K562 (cell line): ENCODE results near the gene WNT16. TPM values are rescaled to one million over a fixed set of nuclear protein-coding genes. Genes with fewer than 3 reads are reported as not detected.

Experiments
- ATAC-seq: fragments of 200-7000 bp; cut with Tn5 transposase; 3 replicates; pipeline ENCODE4 v1.9.1; 2020; ENCODE audit warnings: moderate library complexity
- BruUV-seq: library from RNA; stranded (reverse); fragments of 400-500 nt; replicated peaks from 2 replicates; lab custom pipeline; 2021; lab: Mats Ljungman, UMichigan
- CTCF ChIA-PET: fragments of 300-600 bp; formaldehyde crosslinking; extraction: SDS; loops from one replicate; lab custom pipeline; 2021; ENCODE audit warnings: low intra/inter-chr PET ratio; lab: Yijun Ruan, JAX
- POLR2A ChIA-PET: fragments of 300-600, 350-650 bp; sonication (Branson Sonifier 250); formaldehyde crosslinking; extraction: SDS; loops from one replicate; lab custom pipeline; 2021; ENCODE audit warnings: antibody characterized with exemption, inconsistent platforms; lab: Yijun Ruan, JAX
- DNase-seq, 4 experiments: peaks; one replicate each; pipeline versions ENCODE4 v3.0.0 to v3.0.0-alpha.2; 2011 to 2018; ENCODE audit warnings: low spot score in 3 of 4, mixed read lengths in 3 of 4; ENCODE audit errors: extremely low read depth in 1 of 4
- FAIRE-seq: peaks from 2 replicates; lab custom pipeline; 2011; peaks lifted over from hg19 to GRCh38; lab: Jason Lieb, UNC
- H2AFZ ChIP-seq: 2 replicates; pipeline ENCODE4 v1.6.0; 2011; ENCODE audit warnings: low read depth, low read length, control low read depth, inconsistent platforms
- H3K27ac ChIP-seq: fragments of 200-600 bp; 3 replicates; pipeline ENCODE4 v1.8.0; 2011; ENCODE audit warnings: low read depth, mild to moderate bottlenecking, control low read depth, inconsistent platforms, low read length, moderate library complexity, mixed read lengths; ENCODE audit errors: extremely low read depth
- H3K27me3 ChIP-seq, 2 experiments: fragments of 300-600 bp in 1 of 2; 2 replicates in 1 of 2; 3 replicates in 1 of 2; pipeline versions ENCODE4 v1.6.0 to v1.8.0; 2011; ENCODE audit warnings: inconsistent platforms in 2 of 2, low read length in 2 of 2, mild to moderate bottlenecking in 1 of 2, mixed read lengths in 1 of 2, moderate library complexity in 1 of 2; ENCODE audit not compliant: control insufficient read depth in 2 of 2, insufficient read depth in 2 of 2
- H3K36me3 ChIP-seq: fragments of 300-600 bp; 3 replicates; pipeline ENCODE4 v1.8.0; 2011; ENCODE audit warnings: mild to moderate bottlenecking, low read length, inconsistent platforms; ENCODE audit not compliant: control insufficient read depth, insufficient read depth
- H3K4me1 ChIP-seq, 2 experiments: fragments of 200-600 bp in 1 of 2; replicated peaks in 1 of 2; 2 replicates in 1 of 2; 3 replicates in 1 of 2; pipeline versions ENCODE4 v1.5.1 to v1.8.0; 2011; ENCODE audit warnings: inconsistent platforms in 2 of 2, low read length in 2 of 2, mild to moderate bottlenecking in 1 of 2, mixed read lengths in 1 of 2, moderate library complexity in 1 of 2; ENCODE audit not compliant: control insufficient read depth in 2 of 2, insufficient read depth in 2 of 2
- H3K4me2 ChIP-seq: 2 replicates; pipeline ENCODE4 v1.6.1; 2011; ENCODE audit warnings: low read length, control low read depth, inconsistent platforms, mixed read lengths; ENCODE audit not compliant: insufficient read depth
- H3K4me3 ChIP-seq: fragments of 200-600 bp; sonication (generic), shearing (Covaris generic); 2 replicates; pipeline ENCODE4 v1.5.1; 2016; ENCODE audit warnings: control low read depth, inconsistent platforms
- H3K79me2 ChIP-seq: fragments of 200-600 bp; 3 replicates; pipeline ENCODE4 v1.8.0; 2011; ENCODE audit warnings: low read length, inconsistent platforms; ENCODE audit not compliant: control insufficient read depth, insufficient read depth
- H3K9ac ChIP-seq, 2 experiments: 2 replicates each; pipeline versions ENCODE4 v1.6.0 to v1.6.1; 2011; ENCODE audit warnings: low read depth in 2 of 2, low read length in 2 of 2, control low read depth in 1 of 2, inconsistent platforms in 1 of 2, mild to moderate bottlenecking in 1 of 2, mixed read lengths in 1 of 2; ENCODE audit not compliant: insufficient read depth in 1 of 2
- H3K9me1 ChIP-seq: one replicate; pipeline ENCODE4 v1.6.0; 2011; ENCODE audit warnings: inconsistent platforms, mild to moderate bottlenecking, low read length, moderate library complexity; ENCODE audit not compliant: control insufficient read depth, insufficient read depth
- H3K9me3 ChIP-seq: replicated peaks from 2 replicates; pipeline ENCODE4 v1.5.1; 2011; ENCODE audit warnings: low read depth, low read length, inconsistent platforms; ENCODE audit not compliant: control insufficient read depth, insufficient read depth
- H4K20me1 ChIP-seq: replicated peaks from 2 replicates; pipeline ENCODE4 v1.6.1; 2011; ENCODE audit warnings: low read length, inconsistent platforms, mixed read lengths; ENCODE audit not compliant: control insufficient read depth, insufficient read depth
- HNRNPK ChIP-seq: fragments of 200-400 bp; formaldehyde crosslinking; IDR thresholded peaks from one replicate; pipeline ENCODE4 v1.6.1; 2018; ENCODE audit warnings: mild to moderate bottlenecking, low read depth, low read length; ENCODE audit not compliant: poor library complexity, severe bottlenecking
- VEZF1 ChIP-seq: fragments of 200-800 bp; sonication (Bioruptor generic); IDR thresholded peaks from 2 replicates; pipeline ENCODE4 v1.6.1; 2017; ENCODE audit warnings: missing genetic modification characterization, missing compliant biosample characterization
- ZKSCAN8 ChIP-seq: fragments of 200-800 bp; sonication (Bioruptor generic); IDR thresholded peaks from 2 replicates; pipeline ENCODE4 v1.6.1; 2016; ENCODE audit warnings: missing genetic modification characterization, missing compliant biosample characterization
- ZNF740 ChIP-seq, 3 experiments: fragments of 200-800 bp in 1 of 3; sonication (Bioruptor generic) in 1 of 3; sonication (generic) in 1 of 3; formaldehyde crosslinking in 1 of 3; IDR thresholded peaks; 2 replicates each; pipeline versions ENCODE4 v1.6.1 to v1.8.0; 2016 to 2022; ENCODE audit warnings: mild to moderate bottlenecking in 2 of 3, missing compliant biosample characterization in 2 of 3, missing genetic modification characterization in 2 of 3, missing genetic modification reagents in 1 of 3
- WGBS: fragments of 100-300 bp; shearing (Covaris generic); methylation state at CpG from one replicate; pipeline ENCODE4 v1.1.6; 2016; ENCODE audit warnings: low coverage, mixed read lengths; ENCODE audit not compliant: insufficient coverage; ENCODE audit errors: missing lambda C conversion rate; 5-methylcytosine and 5-hydroxymethylcytosine counted together
- in situ Hi-C: fragments of 300-500 bp; cut with MboI; formaldehyde crosslinking; loops from 4 replicates; pipeline ENCODE4 v1.15.0; 2018; ENCODE audit warnings: inconsistent platforms, mixed read lengths
- intact Hi-C: fragments of 100-400 bp; cut with micrococcal nuclease; formaldehyde crosslinking; loops from 2 replicates; pipeline ENCODE4 v1.14.2; 2022
- polyA plus RNA-seq, 8 experiments: library from polyadenylated mRNA; depleted of rRNA in 4 of 8; stranded (reverse) in 5 of 8; unstranded in 3 of 8; fragments of >200 nt; fragmentation: Nextera tagmentation in 2 of 8; fragmentation: Illumina TruSeq in 1 of 8; extraction: Ambion mirVana in 2 of 8; extraction: Trizol in 1 of 8; gene quantifications; 2 replicates each; pipeline versions ENCODE4 v1.2.1 to v1.2.3, GENCODE V29; 2011 to 2014; ENCODE audit warnings: inconsistent platforms in 1 of 8, missing spikeins in 1 of 8
- total RNA-seq, 7 experiments: library from RNA; depleted of rRNA in 6 of 7; stranded (reverse); fragments of >200 nt in 6 of 7; fragmentation: Illumina TruSeq in 2 of 7; extraction: Trizol in 2 of 7; gene quantifications; 2 replicates each; pipeline versions ENCODE4 v1.2.1 to v1.2.3, GENCODE V29; 2011 to 2021; ENCODE audit warnings: low replicate concordance in 1 of 7

Gene WNT16
- total and polyA plus RNA-seq, 9 of the 15 experiments (the other 6 are each of a cell fraction or from before 2014, with no cell fraction given), result 0.06 to 0.07 TPM; not detected in 7

- H3K4me3 ChIP-seq, result no peak overlapping the region
- H3K27me3 ChIP-seq, result no peaks in the 10 kb centered on the region
- intact Hi-C loops, result loop anchor here (10.0 kb wide), 1 partner anchor 406 kb away; the partner anchor contains the start of gene CPED1
- no peak for FAIRE-seq
- no TSS peak for BruUV-seq
- ATAC-seq, result no peak
- H3K9me3 ChIP-seq, result no peaks in the 10 kb centered on the region
- H3K9ac ChIP-seq, result no peak overlapping the region
- peaks cover 96% of the 10 kb centered on the region for H3K79me2 ChIP-seq
- peaks cover 9% of the 10 kb centered on the region; the same call in 2 of the 3 replicates for H3K36me3 ChIP-seq
- peak in 3 of 4 experiments; percentile 23 to 35 (median 29) for DNase-seq
- H2AFZ ChIP-seq, result no peak overlapping the region
- ChIA-PET POLR2A (interaction anchor here (0.6 to 1.2 kb wide), 2 partner anchors 17 to 194 kb away, joined by 3 read pairs; no protein-coding TSS in a partner anchor), CTCF (no interaction called here)
- peaks cover 2 to 10% of the 10 kb centered on the region in 2 experiments; a peak in 3 of 5 replicates for H3K4me1 ChIP-seq
- no peaks in the 10 kb centered on the region for H3K9me1 ChIP-seq
- no peak overlapping the region for H3K27ac ChIP-seq
- TF ChIP-seq HNRNPK (peak; percentile 89), ZNF740 (CRISPR knock-in tag; IDR thresholded peaks at IDR 0.05) (no peak), ZNF740 (tag; IDR thresholded peaks at IDR 0.05) (peak in 1 of 2 experiments; percentile 86; a peak in 2 of 4 replicates), VEZF1 (CRISPR knock-in tag) (peak; percentile 47), ZKSCAN8 (CRISPR knock-in tag) (no peak)
- TF ChIP-seq, all 486 proteins: peak for 3
- H4K20me1 ChIP-seq, result no peaks in the 10 kb centered on the region
- in situ Hi-C loops, result no loop called here
- WGBS, result 31% methylated on average over 1 of the region's 2 CpGs
- H3K4me2 ChIP-seq, result no peak overlapping the region
Observed at GRCh38 chr7:121390617-121391016, 61.8 kb downstream of the WNT16 start.

Other genes with a start within 250 kb of the WNT16 start
- gene FAM3C, start 67.3 kb downstream of the WNT16 start, total RNA-seq (2014; rRNA removed), result 24.7 and 36.2 TPM in 2 replicates
- gene FAM3C, start 67.3 kb downstream of the WNT16 start, total RNA-seq (2014; rRNA removed; fragmentation: Illumina TruSeq; extraction: Trizol), result 30.0 and 34.6 TPM in 2 replicates
- gene FAM3C, start 67.3 kb downstream of the WNT16 start, total RNA-seq (2015; rRNA removed; fragmentation: Illumina TruSeq; extraction: Trizol), result 26.9 and 27.2 TPM in 2 replicates
- 30.2 and 30.7 TPM in 2 replicates for gene FAM3C, start 67.3 kb downstream of the WNT16 start, total RNA-seq (2021)
- gene FAM3C, start 67.3 kb downstream of the WNT16 start, polyA plus RNA-seq (2011; rRNA removed), result 21.2 and 37.2 TPM in 2 replicates
- gene FAM3C, start 67.3 kb downstream of the WNT16 start, polyA plus RNA-seq (2014; fragmentation: Illumina TruSeq; extraction: Trizol), result 33.5 and 40.5 TPM in 2 replicates
- 10 to 100 TPM; 10.6 to 13.1 TPM for gene FAM3C, start 67.3 kb downstream of the WNT16 start, polyA plus RNA-seq (2014; fragmentation: Nextera tagmentation; extraction: Ambion mirVana)
- gene FAM3C, start 67.3 kb downstream of the WNT16 start, polyA plus RNA-seq (2014; rRNA removed), result 36.7 and 42.6 TPM in 2 replicates